ENCODE results near the gene ARHGAP21. TPM values are rescaled to one million over a fixed set of nuclear protein-coding genes. Genes with fewer than 3 reads are reported as not detected.
A peak's percentile ranks its signal among the peaks of the same experiment; 100 is the strongest.
"Not testable (repeated sequence)": the region's sequence is repeated elsewhere in the genome, so short reads cannot be mapped to it uniquely, and the experiment has no call there.

The ARHGAP21 gene
- total and polyA plus RNA-seq, 2 experiments from 2014 or later = 28.7 to 176 TPM

GRCh38 chr10:24762161-24762924, 38.7 kb upstream of the ARHGAP21 start:
- H3K4me1 ChIP-seq (ENCODE audit: insufficient read depth) = peaks cover 21% of the 10 kb centered on the region
- peak overlapping the region; percentile 36 for H3K4me3 ChIP-seq
- H3K9me3 ChIP-seq (ENCODE audit: low read depth) = no peaks in the 10 kb centered on the region
- no peak overlapping the region for H3K27ac ChIP-seq
- H3K27me3 ChIP-seq (replicated peaks; ENCODE audit: insufficient read depth) = no peaks in the 10 kb centered on the region
- H3K36me3 ChIP-seq (ENCODE audit: low read depth) = no peaks in the 10 kb centered on the region
- no peaks in the 10 kb centered on the region for H3K79me2 ChIP-seq (ENCODE audit: insufficient read depth)
- TF ChIP-seq EZH2phosphoT487 (IDR thresholded peaks at IDR 0.05; ENCODE audit: insufficient read depth, low read depth) (no peak), EZH2 (IDR thresholded peaks at IDR 0.05; ENCODE audit: insufficient read depth, poor library complexity, severe bottlenecking) (no peak)
- no peak overlapping the region for H3K9ac ChIP-seq
- no peaks in the 10 kb centered on the region for H3K9me2 ChIP-seq (ENCODE audit: insufficient read depth)
- peak overlapping the region; percentile 58 for H2AFZ ChIP-seq
- peak; percentile 17 for DNase-seq
- in situ Hi-C loops (cut with MboI) = no loop called here
- H3F3A ChIP-seq (ENCODE audit: insufficient read depth) = peaks cover 14% of the 10 kb centered on the region
- peak overlapping the region; percentile 90 for H3K4me2 ChIP-seq (ENCODE audit: unreplicated experiment)
- H4K20me1 ChIP-seq (ENCODE audit: insufficient read depth) = no peaks in the 10 kb centered on the region
- 30 to 34% methylated on average over 8 of the region's 8 CpGs for WGBS, 2 experiments (ENCODE audit: low coverage in 1 of 2, low lambda C conversion rate in 2 of 2, missing lambda C conversion rate in 2 of 2)

- no peak overlapping the region for H3K27ac ChIP-seq
- H2AFZ ChIP-seq = no peak overlapping the region
- no peaks in the 10 kb centered on the region for H3K9me2 ChIP-seq (ENCODE audit: insufficient read depth)
- H4K20me1 ChIP-seq (ENCODE audit: insufficient read depth) = no peaks in the 10 kb centered on the region
- no peaks in the 10 kb centered on the region for H3K27me3 ChIP-seq (replicated peaks; ENCODE audit: insufficient read depth)
- no peaks in the 10 kb centered on the region for H3K79me2 ChIP-seq (ENCODE audit: insufficient read depth)
- H3K36me3 ChIP-seq (ENCODE audit: low read depth) = no peaks in the 10 kb centered on the region
- DNase-seq = no peak
- 73 to 81% methylated on average over 2 of the region's 2 CpGs for WGBS, 2 experiments (ENCODE audit: low coverage in 1 of 2, low lambda C conversion rate in 2 of 2, missing lambda C conversion rate in 2 of 2)
- H3F3A ChIP-seq (ENCODE audit: insufficient read depth) = peaks cover 14% of the 10 kb centered on the region
- H3K9me3 ChIP-seq (ENCODE audit: low read depth) = no peaks in the 10 kb centered on the region
- H3K9ac ChIP-seq = no peak overlapping the region
- no peak overlapping the region for H3K4me2 ChIP-seq (ENCODE audit: unreplicated experiment)
- H3K4me3 ChIP-seq = no peak overlapping the region
- peaks cover 21% of the 10 kb centered on the region for H3K4me1 ChIP-seq (ENCODE audit: insufficient read depth)
- in situ Hi-C loops (cut with MboI) = no loop called here
- TF ChIP-seq EZH2 (IDR thresholded peaks at IDR 0.05; ENCODE audit: insufficient read depth, poor library complexity, severe bottlenecking) (no peak), EZH2phosphoT487 (IDR thresholded peaks at IDR 0.05; ENCODE audit: insufficient read depth, low read depth) (no peak)
Measured at GRCh38 chr10:24759672-24760071, 36.0 kb upstream of the ARHGAP21 start.

GRCh38 chr10:24758254-24758653, 34.6 kb upstream of the ARHGAP21 start:
- H3F3A ChIP-seq (ENCODE audit: insufficient read depth) = peaks cover 12% of the 10 kb centered on the region
- H3K9me3 ChIP-seq (ENCODE audit: low read depth); H3K27ac ChIP-seq; H3K4me3 ChIP-seq; H3K4me2 ChIP-seq (ENCODE audit: unreplicated experiment); in situ Hi-C loops (cut with MboI); H2AFZ ChIP-seq; H3K27me3 ChIP-seq (replicated peaks; ENCODE audit: insufficient read depth); H3K79me2 ChIP-seq (ENCODE audit: insufficient read depth); DNase-seq; H3K9me2 ChIP-seq (ENCODE audit: insufficient read depth); H3K36me3 ChIP-seq (ENCODE audit: low read depth); H4K20me1 ChIP-seq (ENCODE audit: insufficient read depth); H3K9ac ChIP-seq: not testable (repeated sequence)
- 86 to 88% methylated on average over 3 of the region's 3 CpGs for WGBS, 2 experiments (ENCODE audit: low coverage in 1 of 2, low lambda C conversion rate in 2 of 2, missing lambda C conversion rate in 2 of 2)
- H3K4me1 ChIP-seq (ENCODE audit: insufficient read depth) = peaks cover 17% of the 10 kb centered on the region

GRCh38 chr10:24756283-24756682, 32.6 kb upstream of the ARHGAP21 start:
- Histone ChIP-seq H3K9me2 (ENCODE audit: insufficient read depth) (no peaks in the 10 kb centered on the region), H3K9me3 (ENCODE audit: low read depth) (no peaks in the 10 kb centered on the region), H3K9ac (no peak overlapping the region), H3K27ac (no peak overlapping the region), H3K27me3 (replicated peaks; ENCODE audit: insufficient read depth) (no peaks in the 10 kb centered on the region), H3K36me3 (ENCODE audit: low read depth) (no peaks in the 10 kb centered on the region), H2AFZ (peak overlapping the region; percentile 41), H3K4me3 (no peak overlapping the region), H3K79me2 (ENCODE audit: insufficient read depth) (no peaks in the 10 kb centered on the region), H4K20me1 (ENCODE audit: insufficient read depth) (no peaks in the 10 kb centered on the region), H3K4me1 (ENCODE audit: insufficient read depth) (no peaks in the 10 kb centered on the region), H3F3A (ENCODE audit: insufficient read depth) (no peaks in the 10 kb centered on the region), H3K4me2 (ENCODE audit: unreplicated experiment) (no peak overlapping the region)
- 94 to 96% methylated on average over 1 of the region's 1 CpG for WGBS, 2 experiments (ENCODE audit: low coverage in 1 of 2, low lambda C conversion rate in 2 of 2, missing lambda C conversion rate in 2 of 2)
- TF ChIP-seq EZH2 (IDR thresholded peaks at IDR 0.05; ENCODE audit: insufficient read depth, poor library complexity, severe bottlenecking) (no peak), EZH2phosphoT487 (IDR thresholded peaks at IDR 0.05; ENCODE audit: insufficient read depth, low read depth) (no peak)
- DNase-seq = no peak
- in situ Hi-C loops (cut with MboI) = no loop called here

Measured in GM23248 (cell line).